ENCODE measurements around the gene PAXX. TPM values are rescaled to one million over a fixed set of nuclear protein-coding genes. Genes with fewer than 3 reads are reported as not detected.

PAXX gene
- polyA plus RNA-seq, 1 donor: 22.8 TPM

DNA sequence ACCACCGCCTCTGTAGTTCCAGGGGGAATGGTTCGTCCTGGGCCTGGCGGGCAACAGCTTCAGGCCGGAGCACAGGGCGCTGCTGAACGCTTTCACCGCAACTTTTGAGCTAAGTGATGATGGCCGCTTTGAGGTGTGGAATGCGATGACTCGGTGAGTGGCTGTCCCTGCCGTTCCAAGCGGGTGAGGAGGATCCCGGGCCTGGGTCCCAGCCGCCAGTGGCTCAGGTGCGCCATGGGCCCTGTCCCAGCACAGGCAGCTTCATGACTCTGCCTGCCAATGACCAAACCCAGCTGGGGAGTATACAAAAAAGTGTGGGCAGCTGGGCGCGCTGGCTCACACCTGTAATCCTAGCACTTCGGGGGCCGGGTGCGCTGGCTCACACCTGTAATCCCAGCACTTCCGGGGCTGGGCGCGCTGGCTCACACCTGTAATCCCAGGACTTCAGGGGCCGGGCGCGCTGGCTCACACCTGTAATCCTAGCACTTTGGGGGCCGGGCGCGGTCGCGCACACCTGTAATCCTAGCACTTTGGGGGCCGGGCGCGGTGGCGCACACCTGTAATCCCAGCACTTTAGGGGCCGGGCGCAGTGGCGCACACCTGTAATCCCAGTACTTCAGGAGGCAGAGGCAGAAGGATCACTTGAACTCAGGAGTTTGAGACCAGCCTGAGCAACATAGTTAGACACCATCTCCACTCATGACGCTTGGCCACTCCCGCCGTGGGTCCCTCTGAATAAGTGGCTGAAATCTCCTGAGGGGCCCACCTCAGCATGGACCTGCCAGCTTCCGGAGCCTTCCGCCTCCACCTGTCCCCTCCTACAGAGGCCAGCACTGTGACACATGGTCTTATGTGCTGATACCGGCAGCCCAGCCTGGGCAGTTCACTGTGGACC is 39.1 kb upstream of the PAXX start:
- no peak for DNase-seq (ENCODE audit: low read depth)

DNA sequence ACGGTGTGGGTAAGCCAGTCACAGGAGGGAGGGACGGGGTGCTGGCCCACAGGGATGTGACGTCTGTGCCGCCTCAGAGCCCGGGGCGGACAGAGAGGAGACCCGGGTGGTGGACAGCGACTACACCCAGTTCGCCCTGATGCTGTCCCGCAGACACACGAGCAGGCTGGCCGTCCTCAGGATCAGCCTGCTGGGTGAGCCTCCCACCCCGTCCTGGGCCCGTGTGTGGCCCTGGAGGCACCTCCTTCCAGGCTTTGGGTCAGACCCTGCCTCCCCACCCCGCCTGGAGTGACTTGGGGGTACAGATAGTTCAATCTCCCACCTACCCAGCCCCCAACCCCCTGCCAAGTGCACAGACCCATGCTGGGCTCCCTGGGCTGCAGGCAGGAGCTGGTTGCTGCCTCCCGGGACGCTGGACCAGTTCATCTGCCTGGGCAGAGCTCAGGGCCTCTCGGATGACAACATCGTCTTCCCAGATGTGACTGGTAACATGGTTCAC is 38.4 kb upstream of the PAXX start:
- DNase-seq (ENCODE audit: low read depth): no peak

DNA sequence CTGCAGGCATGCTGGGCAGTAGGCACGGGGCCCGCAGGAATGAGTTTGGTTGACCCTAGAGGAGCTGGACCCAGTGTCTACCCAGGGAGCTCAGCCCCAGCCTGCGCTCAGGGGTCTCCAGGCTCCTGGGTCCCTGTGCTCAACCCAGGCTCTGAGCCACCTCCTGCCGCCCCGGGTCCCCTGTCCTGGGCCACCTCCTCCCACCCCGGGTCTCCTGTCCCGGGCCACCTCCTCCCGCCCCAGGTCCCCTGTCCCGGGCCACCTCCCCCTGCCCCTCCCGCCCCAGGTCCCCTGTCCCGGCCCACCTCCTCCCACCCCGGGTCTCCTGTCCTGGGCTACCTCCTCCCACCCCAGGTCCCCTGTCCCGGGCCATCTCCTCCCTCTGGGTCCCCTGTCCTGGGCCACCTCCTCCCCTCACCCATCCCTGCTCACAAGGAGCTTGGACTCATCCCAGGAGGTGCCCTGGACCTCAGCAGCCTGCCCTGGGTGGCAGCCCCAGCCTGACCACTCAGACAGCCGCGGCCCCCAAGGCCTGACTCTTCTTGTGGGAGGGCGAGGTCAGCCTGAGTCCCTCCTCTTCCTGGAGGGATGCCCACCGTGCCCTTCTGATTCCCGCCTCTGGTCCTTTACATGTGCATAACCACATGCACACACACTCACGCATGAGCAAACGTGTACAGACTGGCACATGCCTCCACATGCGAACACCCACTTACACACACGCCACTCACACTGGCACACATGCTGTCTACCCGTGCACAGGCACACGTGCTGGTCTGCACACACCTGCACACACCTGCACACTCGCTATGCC is 37.7 kb upstream of the PAXX start:
- DNase-seq (ENCODE audit: low read depth): no peak

DNA sequence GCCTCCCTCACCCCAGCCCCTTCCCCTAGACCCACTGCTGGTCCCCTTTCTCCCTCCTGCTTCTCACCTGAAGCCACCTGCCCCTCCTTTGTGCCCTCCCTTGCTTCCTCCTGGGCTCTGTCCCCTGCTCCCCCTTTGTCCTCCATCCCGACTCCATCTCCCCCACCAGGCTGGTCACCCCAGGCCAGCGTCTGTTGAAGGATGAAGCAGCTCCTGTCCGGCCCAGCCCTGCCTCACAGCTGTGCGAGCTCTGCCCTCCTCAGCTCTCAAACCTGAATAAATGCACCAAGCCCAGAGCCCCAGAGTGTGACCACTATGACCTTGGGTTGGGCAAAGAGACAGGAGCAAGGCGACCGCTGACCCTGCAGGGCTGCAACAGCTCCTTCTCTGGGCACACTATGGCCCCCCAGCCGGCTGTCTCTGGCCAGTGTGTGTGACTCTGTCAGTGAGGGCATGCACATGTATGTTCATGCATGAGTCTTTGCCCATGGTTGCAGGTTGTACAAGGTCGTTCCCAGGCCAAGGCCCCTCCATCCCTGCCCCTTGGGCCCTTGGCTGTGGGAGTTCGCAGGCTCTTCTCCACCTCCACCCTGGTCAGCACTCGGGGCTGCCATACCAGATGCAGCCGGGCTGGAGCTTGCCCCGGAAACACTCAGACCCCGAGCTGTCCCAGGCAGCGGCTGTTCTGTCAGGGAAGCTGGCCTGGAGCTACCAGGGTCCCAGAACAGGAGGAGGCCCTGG is 36.9 kb upstream of the PAXX start:
- no peak for DNase-seq (ENCODE audit: low read depth)

DNA sequence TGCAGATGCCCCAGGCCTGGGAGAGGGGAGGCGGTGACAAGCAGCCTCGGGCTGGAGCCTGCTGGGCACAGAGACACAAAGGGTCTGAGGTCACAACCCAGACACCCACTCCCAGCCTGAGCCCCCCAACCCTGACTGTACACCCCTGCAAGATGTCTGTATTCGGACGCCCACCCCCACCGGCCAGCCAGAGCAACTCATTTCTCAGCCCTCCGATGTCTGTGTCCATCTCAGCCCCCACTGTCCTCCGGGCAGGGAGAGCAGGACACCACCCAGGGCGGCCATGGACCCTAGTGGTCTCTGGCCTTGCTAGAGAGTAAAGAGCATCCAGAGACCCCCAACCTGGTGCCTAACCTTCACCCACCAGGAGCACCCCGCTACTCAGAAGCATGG is 36.3 kb upstream of the PAXX start:
- no peak for DNase-seq (ENCODE audit: low read depth)

DNA sequence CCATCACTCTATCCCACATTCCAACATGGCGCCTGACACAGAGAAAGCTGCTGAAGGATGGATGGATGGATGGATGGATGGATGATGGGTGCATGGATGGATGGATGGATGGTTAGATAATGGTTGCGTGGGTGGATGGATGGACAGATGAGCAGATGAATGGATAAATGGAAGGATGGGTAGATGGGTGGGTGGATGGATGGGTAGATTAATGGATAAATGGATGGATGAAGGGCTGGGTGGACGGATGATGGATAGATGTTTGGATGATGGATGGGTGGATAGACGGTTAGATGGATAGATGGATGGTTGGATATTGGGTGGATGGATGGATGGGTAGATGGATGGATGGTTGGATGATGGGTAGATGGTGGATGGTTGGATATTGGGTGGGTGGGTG is 35.6 kb upstream of the PAXX start:
- no peak for DNase-seq (ENCODE audit: low read depth)

DNA sequence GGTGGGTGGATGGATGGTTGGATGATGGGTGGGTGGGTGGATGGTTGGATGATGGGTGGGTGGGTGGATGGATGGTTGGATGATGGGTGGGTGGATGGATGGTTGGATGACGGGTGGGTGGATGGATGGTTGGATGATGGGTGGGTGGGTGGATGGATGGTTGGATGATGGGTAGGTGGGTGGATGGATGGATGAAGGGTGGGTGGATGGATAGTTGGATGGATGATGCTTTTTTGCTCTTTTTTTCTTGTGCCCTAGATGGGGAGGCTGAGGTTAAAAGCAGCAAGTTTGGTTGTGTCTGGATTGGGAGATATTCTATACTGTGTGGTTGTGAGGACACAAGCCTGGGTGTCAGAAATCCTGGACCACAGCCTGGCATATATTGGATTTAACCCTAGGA is 34.8 kb upstream of the PAXX start:
- no peak for DNase-seq (ENCODE audit: low read depth)

DNA sequence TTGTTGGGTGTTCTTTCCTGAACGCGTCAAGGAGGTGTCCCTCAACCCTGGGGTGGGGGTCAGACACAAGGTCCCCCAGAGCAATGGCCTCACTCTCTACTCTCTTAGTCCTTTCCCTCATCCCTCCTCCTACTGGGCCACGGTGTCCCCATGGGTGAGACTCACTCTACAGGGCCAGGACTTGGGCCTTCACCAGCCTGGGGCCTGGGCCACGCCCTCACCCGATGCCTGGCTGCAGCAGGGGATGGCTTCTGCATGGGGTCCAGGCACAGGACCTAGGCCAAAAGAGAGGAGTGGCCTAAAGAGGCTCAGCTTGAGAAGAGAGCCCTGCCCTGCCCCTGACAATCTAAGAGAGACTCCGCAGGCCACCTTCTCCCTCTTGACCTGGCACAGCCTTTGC is 34.3 kb upstream of the PAXX start:
- DNase-seq (ENCODE audit: low read depth): no peak

DNA sequence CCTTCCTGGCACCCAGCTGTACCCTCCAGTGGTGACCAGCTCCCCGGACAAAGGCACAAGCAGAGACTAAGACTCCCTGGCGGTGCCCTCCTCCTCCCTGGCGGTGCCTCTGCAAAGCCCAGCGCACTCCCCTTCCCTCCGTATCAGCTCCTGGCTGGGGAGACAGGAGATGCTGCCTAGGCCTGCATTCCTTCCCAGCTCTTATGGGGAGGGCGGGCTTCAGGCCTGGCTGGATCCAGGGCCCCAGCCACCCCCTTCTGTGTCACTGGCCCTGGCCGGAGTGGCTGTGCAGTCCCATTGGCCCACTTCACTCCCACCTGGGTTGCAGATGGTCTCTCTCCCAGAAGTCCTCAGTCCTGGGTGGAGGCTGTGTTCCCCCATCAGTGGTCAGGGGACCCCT is 33.7 kb upstream of the PAXX start:
- DNase-seq (ENCODE audit: low read depth): no peak

DNA sequence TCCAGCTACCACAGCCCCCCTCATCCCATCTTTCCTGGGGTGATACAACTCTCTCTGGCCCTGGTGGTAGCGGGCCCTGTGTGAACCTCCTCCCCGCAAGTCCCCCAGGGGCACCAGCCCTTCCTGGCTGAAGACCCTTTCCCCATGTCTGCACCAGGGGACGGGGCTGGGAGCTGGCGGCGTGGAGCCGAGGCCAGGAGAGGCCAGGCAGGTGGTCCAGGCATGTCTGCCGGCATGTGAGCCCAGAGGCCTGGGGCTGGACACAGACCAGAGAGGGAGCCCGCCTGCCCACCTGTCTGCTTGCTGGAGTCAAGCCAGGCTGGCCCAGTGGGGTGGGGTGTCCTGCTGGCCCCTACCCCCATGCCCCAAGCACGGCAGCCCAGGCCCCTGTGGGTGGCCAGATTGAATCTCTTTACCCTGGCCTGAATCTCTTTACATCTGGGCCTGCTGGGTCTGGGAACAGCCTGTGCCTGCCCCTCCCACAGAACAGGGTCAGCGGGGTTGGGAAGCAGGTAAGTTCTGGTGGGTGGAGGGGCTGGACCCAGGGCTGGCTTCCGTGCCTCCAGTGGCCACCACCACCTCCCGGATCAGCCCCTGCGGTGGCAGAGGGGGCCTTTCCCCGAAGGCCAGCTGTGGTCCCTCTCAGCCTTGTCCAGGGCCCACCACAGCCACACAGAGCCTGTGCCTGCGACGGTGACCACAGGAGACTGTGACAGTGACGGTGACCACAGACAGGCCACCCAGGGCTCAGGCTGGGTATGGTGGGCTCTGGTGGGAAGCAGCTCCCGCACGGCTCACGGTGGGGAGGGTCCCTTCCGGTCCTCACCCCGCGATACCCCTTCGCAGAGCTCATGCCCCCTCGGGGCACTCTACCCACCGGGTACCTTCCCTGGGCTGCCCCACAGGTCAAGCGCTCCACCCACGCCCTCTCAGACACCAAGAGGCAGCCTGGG is 33.0 kb upstream of the PAXX start:
- no peak for DNase-seq (ENCODE audit: low read depth)

DNA sequence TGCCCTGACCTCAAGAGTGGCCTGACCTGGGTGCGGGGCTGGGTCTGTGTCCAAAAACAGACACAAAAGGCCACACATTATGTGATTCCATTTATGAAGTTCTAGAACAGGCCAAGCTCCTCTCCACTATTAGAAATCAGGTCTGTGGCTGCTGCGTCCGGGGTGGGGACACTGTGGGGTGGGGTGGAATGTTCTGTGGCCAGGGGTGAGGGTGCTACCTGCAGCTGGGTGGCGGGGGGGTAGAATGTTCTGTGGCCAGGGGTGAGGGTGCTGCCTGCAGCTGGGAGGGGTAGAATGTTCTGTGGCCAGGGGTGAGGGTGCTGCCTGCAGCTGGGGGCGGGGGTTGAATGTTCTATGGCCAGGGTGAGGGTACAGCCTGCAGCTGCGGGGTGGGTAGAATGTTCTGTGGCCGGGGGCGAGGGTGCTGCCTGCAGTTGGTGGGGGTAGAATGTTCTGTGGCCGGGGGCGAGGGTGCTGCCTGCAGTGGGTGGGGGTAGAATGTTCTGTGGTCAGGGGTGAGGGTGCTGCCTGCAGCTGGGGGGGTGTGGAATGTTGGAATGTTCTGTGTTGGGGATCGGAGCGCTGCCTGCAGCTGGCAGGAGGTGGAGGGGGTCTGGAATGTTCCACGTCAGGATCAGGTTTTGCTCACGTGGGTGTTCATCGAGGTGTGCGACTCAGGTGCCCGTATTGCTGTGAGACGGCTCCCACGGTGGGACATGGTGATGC is 31.8 kb upstream of the PAXX start:
- no peak for DNase-seq (ENCODE audit: low read depth)

DNA sequence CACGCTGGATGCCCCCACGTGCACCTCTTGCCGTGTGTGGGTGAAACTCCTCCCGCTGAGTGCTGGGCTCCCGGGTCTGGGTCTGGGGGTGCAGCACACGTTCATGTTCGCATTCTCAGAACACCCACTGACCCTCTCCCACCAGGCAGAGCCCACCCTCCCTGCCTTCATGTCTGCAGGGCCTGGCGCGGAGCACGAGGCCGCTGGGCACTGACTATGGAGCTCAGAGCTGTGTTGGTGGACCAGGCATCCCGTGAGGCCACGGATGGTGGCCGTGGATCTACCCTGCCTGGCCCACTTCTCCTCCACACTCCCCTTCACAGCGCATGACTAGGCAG is 31.3 kb upstream of the PAXX start:
- no peak for DNase-seq (ENCODE audit: low read depth)

DNA sequence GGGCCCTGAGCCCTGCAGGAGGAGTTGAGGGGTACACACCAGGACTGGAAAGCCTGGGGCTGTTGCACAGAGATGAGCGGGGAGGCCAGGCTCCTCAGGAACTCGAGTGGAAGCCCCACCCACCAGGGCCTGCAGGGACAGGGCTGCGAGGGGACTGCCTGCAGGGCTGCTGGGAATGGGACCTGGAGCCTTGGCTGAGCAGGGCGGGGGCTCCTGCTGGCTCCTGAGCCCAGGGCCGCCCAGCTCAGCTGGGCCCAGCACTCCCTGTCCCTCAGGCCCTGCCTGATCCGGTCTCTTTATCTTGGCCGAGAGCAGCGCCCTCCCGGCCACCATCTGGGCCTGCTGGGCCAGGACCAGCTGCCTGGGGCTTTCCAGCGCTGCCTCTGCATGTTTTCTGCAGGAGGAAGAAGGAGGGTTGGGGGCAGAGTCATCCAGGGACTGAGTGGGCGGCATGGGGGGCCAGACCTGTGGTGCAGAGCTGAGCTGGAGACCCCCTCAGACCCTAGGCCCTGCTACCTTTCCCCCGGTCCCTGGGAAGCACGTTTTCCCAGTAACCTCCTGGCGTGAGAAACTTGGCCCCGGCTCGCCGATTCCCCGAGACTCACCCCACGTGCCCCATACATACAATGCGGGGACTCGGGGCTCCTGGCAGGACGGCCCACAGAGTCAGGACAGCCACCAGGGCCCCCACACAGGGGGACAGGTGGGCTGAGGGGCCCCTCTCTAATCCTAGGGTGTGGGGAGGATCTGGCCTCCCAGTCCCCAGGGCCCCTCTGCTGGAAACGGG is 30.8 kb upstream of the PAXX start:
- DNase-seq (ENCODE audit: low read depth): no peak

DNA sequence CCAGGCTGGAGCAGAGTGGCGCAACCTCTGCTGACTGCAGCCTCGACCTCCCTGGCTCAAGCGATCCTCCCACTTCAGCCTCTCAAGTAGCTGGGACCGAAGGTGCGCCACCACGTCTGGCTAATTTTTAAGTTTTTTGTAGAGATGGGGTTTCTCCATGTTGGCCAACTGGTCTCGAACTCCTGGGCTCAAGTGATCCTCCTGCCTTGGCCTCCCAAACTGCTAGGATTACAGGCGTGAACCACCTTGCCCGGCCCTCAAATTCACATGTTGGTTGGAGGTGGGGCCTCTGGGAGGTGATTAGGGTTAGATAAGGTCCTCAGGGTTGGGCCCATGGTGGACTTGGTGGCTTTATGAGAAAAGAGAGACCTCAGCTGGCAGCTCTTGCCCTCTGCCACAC is 30.1 kb upstream of the PAXX start:
- DNase-seq (ENCODE audit: low read depth): no peak

DNA sequence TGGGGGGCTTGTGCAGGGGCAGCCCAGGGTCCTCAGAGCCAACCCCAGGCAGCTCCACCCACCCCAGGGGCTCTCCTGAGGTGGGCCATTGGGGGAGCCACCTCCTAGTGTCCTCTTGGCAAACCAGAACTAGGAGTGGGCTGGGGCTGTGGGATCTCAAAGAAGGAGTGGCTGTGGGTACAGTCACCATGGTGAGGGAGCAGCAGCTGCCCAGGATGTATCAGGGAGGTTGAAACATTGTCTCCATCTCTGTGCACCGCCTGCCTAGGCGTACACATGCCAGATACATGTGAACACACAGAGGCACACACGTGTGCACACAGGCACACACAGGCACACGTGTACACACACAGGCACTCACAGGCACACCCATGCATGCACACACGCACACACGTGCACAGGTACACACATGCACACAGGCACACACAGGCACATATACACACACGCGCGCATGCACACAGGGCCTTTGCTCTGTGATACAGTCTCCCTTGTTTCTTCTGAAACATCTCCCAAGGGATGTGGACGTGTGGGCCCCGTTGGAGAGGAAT is 29.4 kb upstream of the PAXX start:
- no peak for DNase-seq (ENCODE audit: low read depth)

DNA sequence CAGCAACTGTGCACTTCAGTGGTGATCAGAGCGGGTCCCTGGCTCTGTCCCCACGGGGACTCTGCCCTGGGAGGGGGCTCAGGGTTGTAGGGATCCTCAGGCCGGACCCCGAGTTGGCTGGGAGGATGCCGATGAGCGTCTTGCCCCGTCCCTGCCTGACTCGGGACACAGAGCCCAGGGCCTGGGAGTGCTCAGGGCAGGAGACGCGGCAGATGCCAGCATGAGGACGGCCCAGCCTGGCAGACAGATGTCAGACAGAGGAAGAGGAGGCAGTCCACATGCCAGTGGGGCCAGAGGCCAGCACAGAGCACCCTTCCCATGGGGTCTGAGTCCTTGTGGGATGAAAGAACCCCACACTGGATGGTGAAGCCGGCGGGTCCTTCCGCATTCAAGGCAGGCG is 28.9 kb upstream of the PAXX start:
- no peak for DNase-seq (ENCODE audit: low read depth)

DNA sequence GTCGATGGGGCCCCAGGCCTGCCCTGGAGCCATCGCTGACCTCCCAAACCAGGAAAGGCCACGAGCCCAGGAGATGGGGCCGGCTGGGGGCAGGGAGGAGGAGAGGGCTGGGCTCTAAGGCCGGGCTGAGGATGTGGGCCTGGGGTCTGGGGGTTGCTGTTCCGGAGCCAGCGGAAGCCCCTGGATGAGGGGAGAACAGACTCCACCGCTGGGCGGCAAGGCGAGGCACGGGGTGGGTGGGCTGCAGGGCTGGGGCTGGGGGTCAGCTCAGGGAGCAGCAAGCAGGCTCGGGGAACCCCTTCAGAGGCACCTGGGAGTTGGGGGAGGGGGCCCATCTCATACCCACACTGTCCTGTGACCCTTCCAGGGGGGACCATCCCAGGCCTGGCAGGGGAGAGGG is 28.5 kb upstream of the PAXX start:
- no peak for DNase-seq (ENCODE audit: low read depth)

DNA sequence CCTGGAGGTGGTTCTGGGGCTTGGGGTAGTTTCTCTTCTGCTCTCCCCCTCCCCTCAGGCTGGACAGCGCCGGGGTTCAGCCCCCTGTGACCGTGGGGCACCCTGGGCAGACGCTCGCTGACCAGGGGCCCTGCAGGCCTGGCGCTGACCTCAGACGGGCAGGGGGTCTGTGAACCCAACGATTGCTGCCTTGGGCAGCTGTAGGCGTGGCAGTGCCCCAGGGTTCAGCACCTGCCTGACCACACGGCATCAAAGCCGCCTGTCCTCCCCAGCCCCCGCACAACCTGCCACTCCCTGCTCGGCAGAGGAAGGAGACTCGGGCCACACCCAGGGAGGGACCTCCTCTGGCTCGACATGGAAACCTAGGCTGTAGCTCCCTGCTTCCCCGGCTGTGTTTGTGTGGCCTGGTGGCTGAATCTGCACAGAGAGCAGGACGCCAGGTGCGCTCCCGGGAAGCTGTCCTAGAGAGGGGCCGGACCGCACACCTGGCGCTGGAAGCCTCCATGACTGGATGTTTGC is 28.0 kb upstream of the PAXX start:
- no peak for DNase-seq (ENCODE audit: low read depth)

DNA sequence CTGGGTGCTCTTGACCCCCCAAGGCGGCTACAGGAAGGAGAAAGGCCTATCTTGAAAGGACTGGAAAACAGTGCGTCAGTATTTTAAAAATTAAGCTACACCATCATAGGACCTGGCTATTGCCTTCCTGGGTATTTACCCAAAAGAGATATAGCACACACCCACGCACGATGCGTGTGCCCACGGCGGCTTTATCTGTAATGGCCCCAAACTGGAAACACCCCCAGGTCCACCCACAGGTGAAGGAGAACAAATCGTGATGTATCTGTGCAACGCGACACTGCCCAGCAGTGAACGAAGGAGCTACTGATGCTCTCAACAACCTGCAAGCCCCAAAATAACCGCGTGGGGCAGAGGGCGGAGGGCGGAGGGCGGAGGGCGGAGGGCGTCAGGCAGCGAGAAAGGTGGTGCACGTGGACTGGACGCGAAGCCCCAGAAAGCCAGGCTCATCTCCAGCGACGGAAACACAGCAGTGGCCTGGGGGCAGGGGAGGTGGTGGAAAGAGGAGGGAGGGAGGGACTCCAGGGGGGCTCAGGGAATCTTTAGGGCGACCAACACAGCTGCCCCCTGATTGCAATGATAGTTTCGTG is 27.3 kb upstream of the PAXX start:
- DNase-seq (ENCODE audit: low read depth): no peak

All from forelimb muscle (tissue), 1 donor.